Fibroblast of lung (primary cell): ENCODE data around the gene PDZK1.

Experiments used
- EZH2 ChIP-seq: IDR thresholded peaks from 2 replicates; pipeline ENCODE4 v1.5.1; 2012; ENCODE audit warnings: low read length, control low read depth, mild to moderate bottlenecking; ENCODE audit errors: missing control alignments
- TF ChIP-seq, protein P1 (sequence below), 2 donors: IDR thresholded peaks in 1 of 2; conservative IDR thresholded peaks in 1 of 2; 1 replicate in 1 of 2; 2 replicates in 1 of 2; pipeline ENCODE4 v1.5.1; 2011 to 2012; ENCODE audit warnings: low read length in 2 of 2, control low read depth in 1 of 2, inconsistent platforms in 1 of 2, low read depth in 1 of 2, mild to moderate bottlenecking in 1 of 2

DNA sequence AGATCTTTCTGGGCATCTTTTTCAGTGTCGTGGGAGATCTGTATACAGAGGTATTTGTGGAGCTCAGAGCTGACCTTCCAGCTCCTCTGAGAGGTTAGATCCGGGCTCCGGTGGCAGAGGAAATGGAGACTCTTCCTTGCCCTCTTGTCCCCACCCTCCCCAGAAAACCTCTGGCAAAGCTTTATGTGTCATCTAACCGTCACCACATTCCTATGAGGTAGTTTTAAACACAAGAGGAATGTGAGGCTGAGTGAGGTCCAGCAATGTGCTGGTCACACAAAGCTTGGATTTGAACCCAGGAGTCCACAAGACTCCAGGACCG, 13.3 kb upstream of the PDZK1 start:
- TF ChIP-seq, protein P1, sequence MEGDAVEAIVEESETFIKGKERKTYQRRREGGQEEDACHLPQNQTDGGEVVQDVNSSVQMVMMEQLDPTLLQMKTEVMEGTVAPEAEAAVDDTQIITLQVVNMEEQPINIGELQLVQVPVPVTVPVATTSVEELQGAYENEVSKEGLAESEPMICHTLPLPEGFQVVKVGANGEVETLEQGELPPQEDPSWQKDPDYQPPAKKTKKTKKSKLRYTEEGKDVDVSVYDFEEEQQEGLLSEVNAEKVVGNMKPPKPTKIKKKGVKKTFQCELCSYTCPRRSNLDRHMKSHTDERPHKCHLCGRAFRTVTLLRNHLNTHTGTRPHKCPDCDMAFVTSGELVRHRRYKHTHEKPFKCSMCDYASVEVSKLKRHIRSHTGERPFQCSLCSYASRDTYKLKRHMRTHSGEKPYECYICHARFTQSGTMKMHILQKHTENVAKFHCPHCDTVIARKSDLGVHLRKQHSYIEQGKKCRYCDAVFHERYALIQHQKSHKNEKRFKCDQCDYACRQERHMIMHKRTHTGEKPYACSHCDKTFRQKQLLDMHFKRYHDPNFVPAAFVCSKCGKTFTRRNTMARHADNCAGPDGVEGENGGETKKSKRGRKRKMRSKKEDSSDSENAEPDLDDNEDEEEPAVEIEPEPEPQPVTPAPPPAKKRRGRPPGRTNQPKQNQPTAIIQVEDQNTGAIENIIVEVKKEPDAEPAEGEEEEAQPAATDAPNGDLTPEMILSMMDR (conservative IDR thresholded peaks at IDR 0.05 in 1 of 2, IDR thresholded peaks at IDR 0.05 in 1 of 2; ENCODE audit: low read depth in 1 of 2, low read length in 2 of 2), result no peak
- no peak for TF ChIP-seq EZH2
